IPS-15b (cell line): ENCODE data around the gene LANCL1.
A peak's percentile ranks its signal among the peaks of the same experiment; 100 is the strongest.

ENCODE experiments used
- H3K27me3 ChIP-seq: one replicate; pipeline ENCODE4 v1.6.1; 2013; ENCODE audit warnings: low read length; ENCODE audit not compliant: control insufficient read depth, insufficient read depth
- H3K36me3 ChIP-seq: one replicate; pipeline ENCODE4 v1.6.1; 2013; ENCODE audit warnings: low read length; ENCODE audit not compliant: control insufficient read depth, insufficient read depth
- H3K4me1 ChIP-seq: one replicate; pipeline ENCODE4 v1.6.1; 2013; ENCODE audit warnings: mild to moderate bottlenecking, low read length; ENCODE audit not compliant: control insufficient read depth, insufficient read depth
- H3K4me3 ChIP-seq: one replicate; pipeline ENCODE4 v1.5.1; 2013; ENCODE audit warnings: low read depth, low read length
- H3K9ac ChIP-seq: one replicate; pipeline ENCODE4 v1.6.1; 2013; ENCODE audit warnings: low read depth, mild to moderate bottlenecking, low read length
- H3K9me3 ChIP-seq: one replicate; pipeline ENCODE4 v1.6.1; 2013; ENCODE audit warnings: mild to moderate bottlenecking, low read length; ENCODE audit not compliant: control insufficient read depth, insufficient read depth

Gene LANCL1

DNA sequence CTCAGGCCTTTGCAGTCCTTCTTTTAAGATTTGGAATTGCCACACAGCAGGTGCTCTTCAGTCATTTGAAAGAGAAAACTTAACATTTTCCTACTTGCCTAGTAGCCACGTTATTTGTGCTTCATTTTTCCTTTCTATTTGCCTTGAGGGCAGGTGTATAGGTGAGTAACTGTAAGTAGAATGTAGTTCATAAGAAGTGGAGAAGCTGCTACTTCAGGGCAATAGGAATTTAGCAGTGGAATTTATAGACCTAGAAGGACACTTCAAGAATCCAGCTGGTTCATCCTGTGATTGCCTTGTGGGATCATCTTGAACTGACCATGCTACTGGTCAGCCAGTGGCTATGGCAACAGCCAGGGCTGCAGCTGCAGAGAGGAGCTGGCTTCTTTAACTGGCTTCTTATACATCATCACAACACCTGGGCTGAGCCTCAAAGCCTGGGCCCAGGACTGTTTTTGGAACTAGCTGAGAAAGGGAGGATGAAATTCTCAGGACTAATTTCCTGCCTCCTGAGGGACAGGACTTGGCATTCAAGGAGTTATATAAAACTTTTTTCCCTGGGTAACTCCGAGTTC, 5.1 kb upstream of the LANCL1 start:
- Histone ChIP-seq H3K9ac (no peak overlapping the region), H3K9me3 (no peaks in the 10 kb centered on the region), H3K36me3 (no peaks in the 10 kb centered on the region), H3K4me1 (peaks cover 6% of the 10 kb centered on the region), H3K27me3 (no peaks in the 10 kb centered on the region), H3K4me3 (no peak overlapping the region)

DNA sequence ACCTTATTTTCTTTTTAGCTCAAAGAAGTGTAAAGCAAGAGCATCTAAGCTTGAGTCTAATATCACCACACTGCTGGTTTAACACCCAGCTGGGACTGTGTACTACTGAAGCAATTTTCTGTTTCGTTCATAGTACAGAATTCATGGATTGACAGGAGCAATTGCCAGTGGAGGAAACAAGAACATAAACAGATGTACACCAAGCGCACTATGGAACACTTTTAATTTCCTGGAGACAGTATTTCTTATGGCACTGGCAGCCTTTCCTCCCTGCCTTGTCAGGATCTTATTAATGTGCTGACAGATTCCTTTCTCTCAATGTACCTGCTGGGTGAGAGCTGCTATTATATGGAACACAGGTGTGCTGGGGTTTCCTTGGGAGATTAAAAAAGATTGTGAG, 4.2 kb upstream of the LANCL1 start:
- Histone ChIP-seq H3K9me3 (no peaks in the 10 kb centered on the region), H3K4me3 (no peak overlapping the region), H3K4me1 (peaks cover 6% of the 10 kb centered on the region), H3K27me3 (no peaks in the 10 kb centered on the region), H3K9ac (no peak overlapping the region), H3K36me3 (no peaks in the 10 kb centered on the region)

DNA sequence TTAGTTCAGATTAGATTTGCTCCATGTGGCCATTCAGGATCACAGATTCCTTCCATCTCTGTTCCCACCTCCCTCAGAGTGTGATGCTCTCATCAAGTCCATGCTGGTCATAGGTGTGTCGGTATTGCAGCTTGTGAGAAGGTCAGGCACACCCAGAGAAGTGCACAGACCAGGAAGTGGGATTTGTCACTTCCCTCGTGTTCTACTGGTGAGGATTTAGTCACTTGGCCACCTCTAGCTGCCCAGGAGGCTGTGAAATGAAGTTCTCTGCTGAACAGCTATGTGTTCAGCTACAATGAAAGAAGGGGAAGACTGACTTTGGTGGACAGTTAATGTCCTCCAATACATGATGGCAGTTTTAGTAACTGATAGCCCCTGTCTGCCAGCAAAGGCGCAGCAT, 3.5 kb upstream of the LANCL1 start:
- Histone ChIP-seq H3K9ac (no peak overlapping the region), H3K4me3 (no peak overlapping the region), H3K36me3 (no peaks in the 10 kb centered on the region), H3K4me1 (peaks cover 6% of the 10 kb centered on the region), H3K27me3 (no peaks in the 10 kb centered on the region), H3K9me3 (no peaks in the 10 kb centered on the region)

DNA sequence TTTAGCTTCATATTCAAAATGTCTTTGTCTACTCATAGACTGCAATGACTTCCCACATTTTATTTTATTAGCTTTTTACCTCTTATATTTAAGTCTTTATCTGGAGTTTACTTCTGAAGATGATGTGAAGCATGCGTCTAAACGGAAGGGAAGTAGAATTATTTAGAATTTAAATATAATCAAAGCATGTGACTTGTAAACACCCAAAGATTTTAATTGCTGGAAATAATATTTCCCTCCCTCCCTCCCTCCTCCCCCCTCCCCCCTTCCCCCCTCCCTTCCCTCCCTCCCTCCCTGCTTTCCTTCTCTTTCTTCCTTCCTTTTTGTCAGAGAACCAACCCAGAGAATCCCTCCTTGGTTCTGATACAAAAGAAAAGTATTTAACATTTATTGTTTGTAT, 2.1 kb upstream of the LANCL1 start:
- H3K4me1 ChIP-seq: peaks cover 6% of the 10 kb centered on the region
- H3K27me3 ChIP-seq: no peaks in the 10 kb centered on the region
- no peaks in the 10 kb centered on the region for H3K36me3 ChIP-seq
- no peak overlapping the region for H3K9ac ChIP-seq
- H3K4me3 ChIP-seq: no peak overlapping the region
- no peaks in the 10 kb centered on the region for H3K9me3 ChIP-seq

DNA sequence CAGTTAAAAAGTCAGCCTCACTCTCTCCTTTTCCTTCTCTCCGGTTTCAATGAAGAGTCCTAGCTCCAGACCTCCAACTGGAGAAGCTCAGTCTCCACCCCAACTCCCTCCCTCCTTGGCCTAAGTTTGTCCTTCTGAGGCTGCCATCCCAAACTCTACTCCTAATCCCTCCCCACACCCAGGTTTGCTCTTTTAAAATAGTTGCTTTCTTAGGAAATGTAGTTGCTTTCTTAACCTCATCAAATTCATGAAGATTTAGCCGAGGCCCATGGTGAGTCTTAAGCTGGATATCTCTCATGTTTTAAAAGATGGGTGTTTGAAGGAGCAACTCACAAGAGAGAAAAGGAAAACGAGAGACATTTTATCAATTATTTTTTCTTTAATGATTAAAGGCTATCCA, 937 bp upstream of the LANCL1 start:
- Histone ChIP-seq H3K9ac (no peak overlapping the region), H3K9me3 (no peaks in the 10 kb centered on the region), H3K36me3 (no peaks in the 10 kb centered on the region), H3K27me3 (no peaks in the 10 kb centered on the region), H3K4me1 (peaks cover 6% of the 10 kb centered on the region), H3K4me3 (peak overlapping the region; percentile 81)

DNA sequence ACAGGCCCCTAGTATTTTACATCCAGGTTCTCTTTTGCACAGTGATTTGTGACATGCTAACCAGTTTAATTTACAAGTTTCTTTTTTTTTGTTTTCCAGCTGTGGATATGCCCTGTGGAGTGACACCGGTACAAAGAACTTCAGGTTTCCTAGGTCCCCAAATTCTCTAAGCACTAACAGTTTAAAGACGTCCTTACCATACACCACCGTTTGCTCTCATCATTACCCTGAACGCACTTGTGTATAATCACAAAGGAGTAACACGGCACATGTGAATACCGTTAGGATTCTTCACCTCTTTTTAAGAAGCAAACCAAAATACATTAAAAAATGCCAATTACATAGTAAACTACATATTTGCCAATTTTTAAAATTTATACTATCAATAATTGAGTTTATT, 853 bp downstream of the LANCL1 start:
- H3K9ac ChIP-seq: peak overlapping the region; percentile 63
- H3K4me3 ChIP-seq: peak overlapping the region; percentile 81

DNA sequence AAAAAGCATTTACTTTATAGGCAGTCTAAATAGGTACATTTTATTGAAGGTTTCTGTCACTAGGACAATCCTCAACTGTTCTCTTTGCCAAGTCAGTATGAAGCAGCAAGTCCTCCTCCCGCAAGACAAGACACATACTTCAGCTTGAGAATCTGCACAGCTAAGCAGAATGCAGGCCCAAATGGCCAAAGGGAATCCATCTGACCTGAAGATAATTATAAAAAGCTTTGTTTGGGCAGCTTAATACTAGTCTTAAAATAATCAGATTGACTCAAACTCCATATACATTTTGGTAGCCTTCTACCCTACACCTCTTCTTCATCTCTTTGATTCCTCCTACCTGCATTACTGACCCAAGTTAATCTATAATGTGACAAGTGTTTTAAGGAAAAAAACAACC, 1.8 kb downstream of the LANCL1 start:
- no peaks in the 10 kb centered on the region for H3K4me1 ChIP-seq
- H3K9ac ChIP-seq: no peak overlapping the region
- no peaks in the 10 kb centered on the region for H3K36me3 ChIP-seq
- H3K27me3 ChIP-seq: no peaks in the 10 kb centered on the region
- H3K4me3 ChIP-seq: no peak overlapping the region
- no peaks in the 10 kb centered on the region for H3K9me3 ChIP-seq

More for the DNA sequence above, 853 bp downstream of the LANCL1 start:
- H3K4me1 ChIP-seq: no peaks in the 10 kb centered on the region
- no peaks in the 10 kb centered on the region for H3K36me3 ChIP-seq
- no peaks in the 10 kb centered on the region for H3K9me3 ChIP-seq
- H3K27me3 ChIP-seq: no peaks in the 10 kb centered on the region

DNA sequence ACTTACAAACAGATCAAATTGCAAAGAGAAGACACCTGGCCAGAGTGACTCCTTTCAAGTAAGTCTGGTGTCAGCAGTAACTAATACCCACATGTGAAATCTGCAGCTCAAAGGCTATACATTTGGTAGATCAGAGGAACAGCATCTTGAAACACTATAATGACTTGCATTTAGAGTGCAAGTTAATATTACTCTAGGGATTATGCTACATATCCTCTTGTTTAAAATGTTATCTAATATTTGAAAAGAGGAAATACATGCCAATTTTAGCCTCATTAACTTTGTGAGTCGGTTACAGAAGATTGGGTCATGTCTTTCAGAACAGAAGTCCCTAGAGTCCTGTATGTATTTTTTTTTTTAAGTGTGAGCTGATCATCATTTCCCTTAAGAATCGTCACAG, 15.2 kb downstream of the LANCL1 start:
- H3K27me3 ChIP-seq: no peaks in the 10 kb centered on the region
- H3K4me1 ChIP-seq: no peaks in the 10 kb centered on the region
- H3K9me3 ChIP-seq: no peaks in the 10 kb centered on the region
- no peak overlapping the region for H3K4me3 ChIP-seq
- H3K9ac ChIP-seq: no peak overlapping the region
- H3K36me3 ChIP-seq: no peaks in the 10 kb centered on the region

DNA sequence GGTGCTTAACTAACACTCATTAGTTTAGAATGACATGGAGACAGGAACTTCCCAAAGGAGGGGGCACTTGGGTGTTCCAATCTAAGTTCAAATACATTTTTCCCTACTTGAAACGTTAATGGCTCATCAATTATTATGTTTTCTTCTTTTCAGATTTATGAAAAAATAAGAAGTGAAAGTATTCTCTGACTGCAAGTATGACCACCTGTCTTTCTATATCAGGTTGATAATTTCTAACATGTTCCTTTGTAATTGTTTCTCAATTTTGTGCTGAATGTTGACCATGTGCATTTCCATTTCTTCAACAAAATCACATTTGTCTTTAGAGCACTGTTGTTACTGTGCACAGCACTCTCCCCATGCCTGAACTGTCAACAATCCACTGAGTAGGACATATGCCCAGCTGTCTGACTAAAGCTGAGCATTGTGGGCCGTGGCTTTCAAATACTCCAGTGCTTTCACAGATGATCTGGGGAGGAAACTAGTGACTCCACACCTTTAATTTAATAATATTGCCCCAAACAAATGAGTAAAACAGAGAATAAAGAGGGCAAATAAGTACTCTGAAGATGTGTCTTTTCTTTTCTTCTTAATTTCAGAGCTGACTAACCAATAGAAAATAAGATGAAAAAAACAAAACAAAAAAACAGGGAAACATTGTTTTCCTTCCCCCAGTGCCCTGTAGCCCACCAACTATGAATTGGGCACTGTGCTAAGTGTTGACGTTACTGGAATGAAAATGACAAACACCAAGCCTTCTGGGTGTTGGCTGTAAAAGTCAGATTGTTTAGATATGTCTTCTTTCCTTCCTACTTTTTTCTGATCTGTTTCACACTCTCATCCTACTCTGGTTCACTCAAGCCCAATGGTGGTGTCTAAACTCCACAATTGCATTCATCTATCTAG, 16.0 kb downstream of the LANCL1 start:
- no peaks in the 10 kb centered on the region for H3K27me3 ChIP-seq
- H3K36me3 ChIP-seq: no peaks in the 10 kb centered on the region
- H3K4me3 ChIP-seq: no peak overlapping the region
- no peak overlapping the region for H3K9ac ChIP-seq
- H3K9me3 ChIP-seq: no peaks in the 10 kb centered on the region
- no peaks in the 10 kb centered on the region for H3K4me1 ChIP-seq

DNA sequence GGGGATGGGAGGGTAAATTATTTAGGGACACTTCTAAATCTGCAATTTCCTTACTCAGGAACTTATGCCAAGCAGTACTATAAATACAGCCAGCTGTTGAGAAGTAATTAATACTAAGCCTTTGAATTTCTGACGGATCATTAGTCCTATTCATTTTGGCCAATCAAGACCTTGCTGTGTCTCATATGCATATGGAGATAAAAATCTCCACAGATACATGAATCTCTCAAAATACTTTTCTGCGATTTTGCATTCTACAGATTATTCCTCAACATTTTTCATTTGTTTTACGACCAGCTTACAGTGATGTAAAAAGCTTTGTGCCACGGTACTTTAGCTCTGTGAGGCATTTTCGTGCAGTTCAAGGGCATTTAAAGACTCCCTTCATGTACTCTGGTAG, 16.7 kb downstream of the LANCL1 start:
- H3K4me1 ChIP-seq: no peaks in the 10 kb centered on the region
- no peaks in the 10 kb centered on the region for H3K27me3 ChIP-seq
- H3K9ac ChIP-seq: no peak overlapping the region
- H3K4me3 ChIP-seq: no peak overlapping the region
- no peaks in the 10 kb centered on the region for H3K9me3 ChIP-seq
- H3K36me3 ChIP-seq: no peaks in the 10 kb centered on the region

DNA sequence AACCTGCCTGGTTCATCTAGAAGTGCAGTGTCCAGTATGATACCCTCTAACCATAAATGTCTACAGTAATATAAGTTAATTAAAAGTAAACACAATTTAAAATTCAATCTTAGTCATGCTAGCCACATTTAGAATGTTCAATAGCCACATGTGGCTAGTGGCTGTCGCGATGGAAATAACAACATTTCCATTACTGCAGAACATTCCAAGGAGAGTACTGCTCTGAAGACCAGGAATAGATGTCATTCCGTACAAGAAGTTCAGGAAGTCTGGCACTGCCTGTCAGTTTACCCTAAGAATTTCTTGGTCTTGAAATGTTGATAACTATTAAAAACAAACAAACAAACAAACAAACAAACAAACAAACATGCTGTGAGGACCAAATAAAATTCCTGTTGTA, 17.2 kb downstream of the LANCL1 start:
- Histone ChIP-seq H3K4me3 (no peak overlapping the region), H3K27me3 (no peaks in the 10 kb centered on the region), H3K9ac (no peak overlapping the region), H3K36me3 (no peaks in the 10 kb centered on the region), H3K9me3 (no peaks in the 10 kb centered on the region), H3K4me1 (no peaks in the 10 kb centered on the region)

DNA sequence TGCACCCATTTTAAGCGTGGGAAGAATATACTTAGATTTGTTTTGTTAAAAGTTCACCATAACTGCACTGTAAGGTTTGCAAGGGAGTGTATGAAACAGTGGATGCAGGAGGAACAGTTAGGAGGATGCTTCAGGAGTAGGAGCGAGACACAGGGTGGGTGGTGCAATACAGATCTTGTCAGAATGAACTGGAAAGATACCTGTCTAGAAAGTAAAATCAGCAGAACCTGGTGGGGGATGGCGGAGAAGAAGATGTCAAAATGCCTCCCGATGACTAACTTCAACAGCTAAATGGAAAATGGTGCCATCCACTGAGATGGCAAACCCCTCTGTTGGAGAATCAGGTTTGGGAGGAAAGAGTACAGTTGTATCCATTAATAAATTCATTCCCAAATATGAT, 18.2 kb downstream of the LANCL1 start:
- no peak overlapping the region for H3K4me3 ChIP-seq
- H3K4me1 ChIP-seq: no peaks in the 10 kb centered on the region
- no peaks in the 10 kb centered on the region for H3K36me3 ChIP-seq
- H3K27me3 ChIP-seq: no peaks in the 10 kb centered on the region
- no peak overlapping the region for H3K9ac ChIP-seq
- H3K9me3 ChIP-seq: no peaks in the 10 kb centered on the region
